WERI-Rb-1 (cell line): Measurements from ENCODE around the gene BOD1.

Experiments used
- DNase-seq: peaks from one replicate; pipeline ENCODE4 v3.0.0-alpha.2; 2020
- H3K27ac ChIP-seq: fragments of 250-450 bp; sonication (Bioruptor Pico); 2 replicates; pipeline ENCODE4 v1.5.1; 2020; ENCODE audit warnings: mild to moderate bottlenecking, moderate library complexity
- H3K27me3 ChIP-seq: fragments of 250-450 bp; sonication (Bioruptor Pico); 2 replicates; pipeline ENCODE4 v1.5.1; 2021; ENCODE audit warnings: mild to moderate bottlenecking, low read depth, moderate library complexity; ENCODE audit not compliant: insufficient read depth, severe bottlenecking
- H3K36me3 ChIP-seq: fragments of 250-450 bp; sonication (Bioruptor Pico); 2 replicates; pipeline ENCODE4 v1.5.1; 2020; ENCODE audit warnings: mild to moderate bottlenecking, moderate library complexity
- H3K4me3 ChIP-seq: 2 replicates; pipeline ENCODE4 v1.5.1; 2011; ENCODE audit warnings: low read depth, mild to moderate bottlenecking, control low read depth, low read length
- H3K9me3 ChIP-seq: fragments of 250-450 bp; sonication (Bioruptor Pico); 2 replicates; pipeline ENCODE4 v1.5.1; 2021; ENCODE audit warnings: mild to moderate bottlenecking, moderate library complexity; ENCODE audit not compliant: severe bottlenecking
- CTCF ChIP-seq: IDR thresholded peaks from 2 replicates; pipeline ENCODE4 v1.5.1; 2011; ENCODE audit warnings: low read depth, mild to moderate bottlenecking, control low read depth, inconsistent platforms, low read length

Gene BOD1

GRCh38 chr5:173637340-173637739, 20.9 kb upstream of the BOD1 start:
- Histone ChIP-seq H3K9me3 (no peaks in the 10 kb centered on the region), H3K27ac (no peak overlapping the region), H3K36me3 (no peaks in the 10 kb centered on the region), H3K4me3 (no peak overlapping the region), H3K27me3 (no peaks in the 10 kb centered on the region)
- TF ChIP-seq CTCF = no peak
- DNase-seq = no peak

GRCh38 chr5:173634465-173634983, 18.1 kb upstream of the BOD1 start:
- no peak for TF ChIP-seq CTCF
- Histone ChIP-seq H3K9me3 (no peaks in the 10 kb centered on the region), H3K4me3 (no peak overlapping the region), H3K36me3 (no peaks in the 10 kb centered on the region), H3K27me3 (no peaks in the 10 kb centered on the region), H3K27ac (no peak overlapping the region)
- no peak for DNase-seq

- Histone ChIP-seq H3K27ac (no peak overlapping the region), H3K9me3 (no peaks in the 10 kb centered on the region), H3K4me3 (no peak overlapping the region), H3K36me3 (no peaks in the 10 kb centered on the region), H3K27me3 (no peaks in the 10 kb centered on the region)
- TF ChIP-seq CTCF = no peak
- no peak for DNase-seq
Measured at GRCh38 chr5:173633304-173633703, 16.9 kb upstream of the BOD1 start.

GRCh38 chr5:173631478-173631877, 15.0 kb upstream of the BOD1 start:
- no peak overlapping the region for H3K4me3 ChIP-seq
- DNase-seq = no peak
- no peak for TF ChIP-seq CTCF
- no peak overlapping the region for H3K27ac ChIP-seq
- H3K9me3 ChIP-seq = no peaks in the 10 kb centered on the region
- no peaks in the 10 kb centered on the region for H3K27me3 ChIP-seq
- H3K36me3 ChIP-seq = no peaks in the 10 kb centered on the region

GRCh38 chr5:173630724-173631365, 14.4 kb upstream of the BOD1 start:
- no peak overlapping the region for H3K4me3 ChIP-seq

More at GRCh38 chr5:173630724-173631365, 14.4 kb upstream of the BOD1 start:
- Histone ChIP-seq H3K27me3 (no peaks in the 10 kb centered on the region), H3K9me3 (peaks cover 3% of the 10 kb centered on the region), H3K27ac (no peak overlapping the region), H3K36me3 (no peaks in the 10 kb centered on the region)
- no peak for TF ChIP-seq CTCF
- no peak for DNase-seq
